ENCODE results near the gene TMEM178B.
"Not testable (repeated sequence)": the region's sequence is repeated elsewhere in the genome, so short reads cannot be mapped to it uniquely, and the experiment has no call there.

DNA sequence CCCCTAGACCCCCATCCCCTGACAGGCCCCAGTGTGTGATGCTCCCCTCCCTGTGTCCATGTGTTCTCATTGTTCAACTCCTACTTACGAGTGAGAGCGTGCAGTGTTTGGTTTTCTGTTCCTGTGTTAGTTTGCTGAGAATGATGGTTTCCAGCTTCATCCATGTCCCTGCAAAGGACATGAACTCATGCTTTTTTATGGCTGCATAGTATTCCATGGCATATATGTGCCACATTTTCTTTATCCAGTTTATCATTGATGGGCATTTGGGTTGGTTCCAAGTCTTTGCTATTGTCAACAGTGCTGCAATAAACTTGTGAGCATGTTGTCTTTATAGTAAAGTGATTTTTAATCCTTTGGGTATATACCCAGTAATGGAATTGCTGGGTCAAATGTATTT is 42.8 kb downstream of the TMEM178B start:
- TF ChIP-seq, protein P1, sequence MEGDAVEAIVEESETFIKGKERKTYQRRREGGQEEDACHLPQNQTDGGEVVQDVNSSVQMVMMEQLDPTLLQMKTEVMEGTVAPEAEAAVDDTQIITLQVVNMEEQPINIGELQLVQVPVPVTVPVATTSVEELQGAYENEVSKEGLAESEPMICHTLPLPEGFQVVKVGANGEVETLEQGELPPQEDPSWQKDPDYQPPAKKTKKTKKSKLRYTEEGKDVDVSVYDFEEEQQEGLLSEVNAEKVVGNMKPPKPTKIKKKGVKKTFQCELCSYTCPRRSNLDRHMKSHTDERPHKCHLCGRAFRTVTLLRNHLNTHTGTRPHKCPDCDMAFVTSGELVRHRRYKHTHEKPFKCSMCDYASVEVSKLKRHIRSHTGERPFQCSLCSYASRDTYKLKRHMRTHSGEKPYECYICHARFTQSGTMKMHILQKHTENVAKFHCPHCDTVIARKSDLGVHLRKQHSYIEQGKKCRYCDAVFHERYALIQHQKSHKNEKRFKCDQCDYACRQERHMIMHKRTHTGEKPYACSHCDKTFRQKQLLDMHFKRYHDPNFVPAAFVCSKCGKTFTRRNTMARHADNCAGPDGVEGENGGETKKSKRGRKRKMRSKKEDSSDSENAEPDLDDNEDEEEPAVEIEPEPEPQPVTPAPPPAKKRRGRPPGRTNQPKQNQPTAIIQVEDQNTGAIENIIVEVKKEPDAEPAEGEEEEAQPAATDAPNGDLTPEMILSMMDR (IDR thresholded peaks at IDR 0.05): not testable (repeated sequence)
- TF ChIP-seq POLR2A, EP300 (IDR thresholded peaks at IDR 0.05): not testable (repeated sequence)

Data from ovary (tissue), 3 donors.